HG02642 (cell line): Measurements from ENCODE around the gene CAV1.
A peak's percentile ranks its signal among the peaks of the same experiment; 100 is the strongest.

Experiments
- ATAC-seq: cut with Tn5 transposase; IDR thresholded peaks from one replicate; pipeline ENCODE4 v1.9.1; 2021; ENCODE audit warnings: mild to moderate bottlenecking; ENCODE audit not compliant: unreplicated experiment, poor library complexity

CAV1 gene

DNA sequence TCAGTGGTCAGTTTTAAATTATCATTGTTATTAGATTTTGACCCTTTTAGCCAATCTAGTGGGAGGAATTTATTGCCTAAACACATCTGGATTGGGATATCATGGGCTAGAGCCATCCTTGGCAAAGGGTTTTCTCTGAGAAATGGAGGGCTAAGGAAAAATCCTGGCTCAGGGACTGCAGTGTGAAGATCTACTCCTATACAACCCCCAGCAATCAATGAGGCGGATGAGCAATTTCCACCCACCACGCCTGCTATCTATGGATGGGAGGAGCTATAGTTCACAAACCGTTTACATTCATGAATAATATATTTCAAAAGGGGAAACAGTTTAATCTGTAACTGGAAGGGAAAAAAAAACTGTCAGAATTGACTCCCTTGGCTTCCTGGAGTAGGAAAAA is 2.7 kb downstream of the CAV1 start:
- ATAC-seq = no peak

DNA sequence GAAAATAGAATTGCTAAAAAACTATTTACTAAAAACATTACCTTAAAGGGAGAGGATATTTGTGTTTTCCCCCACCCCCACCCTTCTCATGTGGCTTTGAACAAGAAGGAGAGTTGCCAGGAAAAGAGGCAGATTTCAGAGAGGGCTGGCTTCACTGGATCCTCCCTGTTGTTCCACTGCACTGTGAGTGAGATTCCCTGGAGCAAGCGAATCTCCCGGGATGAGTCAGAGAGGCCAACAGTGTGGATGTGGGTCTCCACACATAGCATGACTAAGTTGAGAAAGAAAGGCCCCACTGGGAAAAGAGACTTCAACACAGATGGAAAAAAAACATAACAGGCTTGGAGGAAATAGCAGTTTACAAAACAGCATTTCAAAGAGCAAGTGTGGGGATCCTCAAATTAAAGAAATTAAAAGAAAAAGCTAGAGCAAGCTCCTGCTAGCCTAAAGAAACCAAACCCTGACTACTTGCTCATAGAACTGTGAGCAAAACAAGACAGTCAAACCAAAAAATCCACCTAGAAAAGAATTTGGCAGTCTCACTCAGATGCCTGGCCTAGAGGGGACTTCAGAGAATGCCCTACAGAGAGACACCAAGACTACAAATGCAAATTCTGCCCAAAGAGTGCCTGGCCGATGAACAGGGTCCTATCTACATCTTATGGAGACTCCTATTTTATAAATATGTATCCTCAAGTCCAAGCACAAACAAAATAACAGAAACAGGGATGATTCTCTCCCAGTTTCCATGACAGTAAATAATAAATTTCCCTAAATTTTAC is 3.4 kb downstream of the CAV1 start:
- no peak for ATAC-seq

DNA sequence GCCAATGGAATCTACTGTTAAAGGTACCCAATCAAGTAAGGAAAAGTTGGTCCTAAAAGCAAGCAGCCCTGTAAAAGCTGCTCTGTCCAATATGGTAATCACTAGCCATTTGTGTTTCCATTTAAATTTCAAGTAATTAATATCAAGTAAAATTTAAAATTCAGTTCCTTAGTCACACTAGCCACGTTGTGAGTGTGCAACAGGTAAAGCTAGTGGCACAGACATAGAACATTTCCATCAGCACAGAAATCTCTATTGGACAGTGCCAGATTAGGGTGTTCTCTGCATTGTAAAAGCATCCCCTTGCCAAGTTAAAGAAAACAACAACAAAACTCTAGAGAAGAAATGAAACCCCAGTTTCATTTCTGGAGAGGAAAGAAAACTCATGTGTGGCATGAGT is 4.4 kb downstream of the CAV1 start:
- ATAC-seq = no peak

DNA sequence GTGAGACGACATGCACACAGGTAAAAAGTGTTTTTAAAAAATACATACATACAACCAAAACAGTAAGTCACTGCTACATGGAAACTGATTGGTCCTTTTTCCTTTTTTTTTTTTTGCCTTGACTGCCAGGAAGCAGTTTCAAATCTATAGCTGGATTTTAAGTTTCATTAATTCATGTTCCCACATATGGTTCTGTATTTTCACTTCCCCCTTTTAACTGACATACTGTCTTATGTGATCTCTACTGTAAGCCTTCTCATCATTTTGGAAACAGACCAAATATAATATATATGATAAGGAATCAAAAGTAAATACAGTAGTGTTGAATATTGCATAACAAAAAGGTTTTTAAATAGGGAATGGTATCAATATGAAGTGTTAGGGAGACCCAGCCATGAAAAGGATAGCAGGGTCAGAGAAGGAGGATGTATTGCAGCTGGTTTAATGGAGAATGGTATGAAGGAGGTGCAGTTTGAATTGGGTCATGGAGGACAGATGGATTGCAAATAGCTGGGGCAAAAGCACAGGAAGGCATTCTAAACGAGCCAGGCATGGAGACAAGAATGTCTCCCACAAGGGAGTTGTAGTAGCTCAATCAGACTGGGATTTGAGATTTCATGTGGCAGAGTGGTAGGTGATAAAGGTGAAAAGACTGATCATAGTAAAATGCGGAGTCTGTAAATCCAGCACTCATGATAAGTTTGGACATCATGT is 5.4 kb downstream of the CAV1 start:
- ATAC-seq = no peak

DNA sequence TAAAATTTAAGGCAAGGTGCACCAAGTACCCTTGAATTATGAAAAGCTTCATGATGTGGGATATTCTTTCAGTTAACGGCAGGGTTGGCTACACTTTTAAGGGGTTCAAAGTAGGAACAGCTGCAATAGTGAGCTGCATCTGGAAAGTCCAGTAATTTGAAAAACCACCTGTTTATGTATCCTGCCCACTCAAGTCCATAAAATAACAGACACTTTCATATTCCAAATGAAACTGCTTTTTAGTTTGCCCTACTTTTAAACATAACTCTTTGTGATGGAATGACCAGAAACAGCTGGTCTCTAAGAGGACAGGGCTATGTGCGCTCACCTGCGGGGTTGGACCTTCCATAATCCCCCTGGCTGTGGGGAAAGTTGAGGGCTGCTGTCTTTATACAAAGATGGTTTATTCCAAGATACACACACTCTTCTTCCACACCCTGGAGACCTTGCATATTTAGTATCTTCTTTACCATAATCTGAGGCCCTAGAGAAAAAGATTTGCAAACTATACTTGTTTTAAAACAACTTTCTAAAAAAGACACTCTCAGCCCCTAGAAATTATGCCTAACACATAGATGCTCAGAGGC is 7.4 kb downstream of the CAV1 start:
- ATAC-seq = no peak

DNA sequence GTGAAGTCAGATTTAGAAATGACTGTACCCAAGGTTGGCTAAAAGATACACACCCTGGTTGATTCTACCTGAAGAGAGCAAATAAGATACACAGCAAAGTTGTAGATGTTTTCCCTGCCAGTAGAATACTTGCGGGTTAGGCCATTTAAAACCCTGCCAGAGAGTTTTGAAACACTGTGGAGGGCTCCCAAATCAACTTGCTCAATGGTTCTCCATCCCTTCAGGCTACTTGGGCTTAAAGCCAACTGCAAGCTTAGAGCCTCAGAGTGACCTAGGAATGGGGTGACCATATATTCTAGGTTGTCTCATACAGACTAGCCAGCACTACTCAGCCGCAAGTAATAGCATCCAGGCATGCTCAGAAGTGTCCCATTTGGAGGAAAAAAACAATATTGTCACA is 10.0 kb downstream of the CAV1 start:
- ATAC-seq = no peak

DNA sequence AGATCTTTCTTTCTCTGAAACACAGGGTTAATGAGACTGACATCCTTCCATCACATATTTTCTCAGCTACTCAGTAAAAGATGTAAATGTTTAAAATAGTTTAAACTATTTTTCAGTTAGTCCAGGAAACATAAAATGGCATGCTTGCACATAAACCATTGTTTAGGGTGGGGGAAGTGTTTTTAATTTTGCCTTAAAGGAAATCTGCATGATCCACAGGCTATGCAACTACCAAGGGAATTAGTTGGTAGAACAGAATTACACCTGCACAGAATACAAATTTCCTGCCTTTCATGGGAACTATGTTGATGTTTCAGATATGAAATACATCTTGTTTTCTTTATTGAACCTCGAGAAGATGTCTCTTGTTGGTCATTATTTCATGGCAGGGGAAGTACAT is 10.6 kb downstream of the CAV1 start:
- ATAC-seq = no peak

DNA sequence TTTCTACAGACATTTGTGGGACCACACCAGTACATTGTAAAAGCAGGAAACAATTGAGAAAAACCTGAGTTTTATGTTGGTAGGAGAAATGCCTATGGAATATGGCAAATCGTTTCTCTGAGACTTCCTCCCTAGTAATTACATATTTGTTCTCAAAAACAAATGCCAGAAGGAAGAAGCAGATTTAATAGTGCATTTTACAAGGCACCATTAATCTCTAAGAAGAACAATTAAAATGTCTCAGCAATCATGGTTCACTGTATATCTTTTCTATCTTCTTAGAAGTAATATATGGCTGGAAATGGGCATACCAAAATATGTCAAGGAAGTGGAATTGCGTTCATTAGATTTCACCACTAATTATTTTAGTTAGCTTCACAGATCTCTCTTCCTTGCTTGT is 13.3 kb downstream of the CAV1 start:
- ATAC-seq = no peak

DNA sequence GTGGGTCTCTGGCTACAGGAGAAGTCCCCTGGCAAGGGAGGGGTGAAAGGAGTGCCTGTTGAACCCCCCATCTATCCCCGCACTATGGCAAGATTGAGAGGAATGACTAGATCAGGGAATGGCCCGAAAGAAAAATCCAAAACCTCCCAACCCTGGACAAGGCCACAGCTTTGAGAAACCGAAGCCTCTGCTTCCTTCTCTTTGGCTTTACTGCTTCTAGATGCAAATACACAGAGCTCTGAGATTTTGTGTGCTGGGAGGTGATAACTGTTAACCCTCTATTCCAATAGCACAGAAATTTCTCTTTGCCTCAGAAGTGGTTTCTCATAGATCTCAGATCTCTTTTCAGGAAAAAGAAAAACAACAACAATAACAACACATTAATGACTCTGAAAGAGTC is 15.0 kb downstream of the CAV1 start:
- ATAC-seq = no peak

DNA sequence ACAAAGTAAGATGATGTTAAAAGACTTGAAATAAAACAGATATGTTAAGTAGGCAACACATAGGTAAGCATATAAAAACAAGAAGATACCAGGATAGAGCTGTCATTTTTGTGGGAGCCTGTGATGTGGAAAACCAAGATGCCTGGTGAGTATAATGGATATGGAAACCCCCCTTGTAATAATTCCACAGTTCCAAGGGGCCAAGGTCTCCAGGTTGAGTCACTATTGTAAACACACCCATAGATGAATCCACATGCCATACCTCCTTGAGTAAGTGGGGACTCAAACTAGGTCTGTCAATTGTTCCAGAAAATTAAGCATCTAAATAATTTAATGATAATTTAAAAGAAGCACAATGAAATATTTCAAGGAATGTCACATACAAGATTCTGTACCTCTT is 15.9 kb downstream of the CAV1 start:
- ATAC-seq = no peak

DNA sequence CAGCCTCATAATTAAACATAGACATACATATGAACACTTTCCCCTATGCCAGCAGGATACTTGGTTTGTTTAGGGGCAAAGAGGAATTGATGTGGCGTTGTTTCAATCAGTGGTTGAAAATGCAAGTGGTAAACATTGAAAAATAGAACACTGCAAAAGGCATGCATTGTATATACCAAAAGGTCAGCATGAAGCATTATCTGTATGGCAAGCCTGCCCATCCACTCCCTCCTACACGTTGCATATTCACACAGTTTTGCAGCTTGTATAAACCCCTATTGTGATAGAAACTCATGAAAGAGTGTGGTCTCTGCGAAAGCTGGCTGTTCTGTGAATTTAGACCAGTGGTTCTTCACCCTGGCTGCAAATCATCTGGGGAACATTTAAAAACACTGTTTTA is 17.1 kb downstream of the CAV1 start:
- ATAC-seq = no peak

DNA sequence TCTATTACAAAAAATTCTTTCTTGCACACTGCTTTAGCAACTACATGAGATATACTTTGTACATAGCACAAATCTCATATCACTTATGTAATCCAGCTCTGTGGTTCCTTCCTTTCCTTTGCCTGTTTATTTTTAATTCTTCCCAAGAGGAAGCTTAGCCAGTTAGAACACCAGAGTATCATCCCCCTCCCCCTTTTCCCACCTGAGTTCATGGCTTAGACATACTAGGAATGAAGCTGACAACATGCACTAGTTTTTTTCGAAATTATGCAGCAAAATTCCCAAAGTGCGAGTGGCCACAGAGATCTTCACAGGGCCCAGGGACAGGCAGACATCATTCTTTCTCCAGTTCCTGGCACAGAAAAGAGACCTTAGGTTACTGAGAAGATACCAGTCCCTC is 17.8 kb downstream of the CAV1 start:
- no peak for ATAC-seq

DNA sequence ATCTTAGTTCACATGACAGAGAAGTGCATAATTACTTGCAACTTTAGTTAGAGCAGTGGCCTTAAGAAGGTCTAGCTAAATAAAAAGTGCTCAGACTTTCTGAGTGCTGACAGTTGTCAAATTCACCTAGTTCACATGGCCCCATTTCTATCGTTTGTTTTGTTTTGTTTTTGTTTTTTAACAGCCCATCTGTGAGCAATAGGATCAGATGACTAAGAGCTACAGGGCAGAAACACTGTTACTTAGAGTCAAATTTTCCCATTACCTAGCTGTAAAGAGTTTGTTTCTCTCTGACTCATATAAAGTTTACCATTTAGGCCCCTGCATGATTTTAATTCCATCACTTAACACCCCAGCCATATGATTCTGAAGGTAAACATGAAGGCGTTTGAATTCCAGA is 18.8 kb downstream of the CAV1 start:
- no peak for ATAC-seq

DNA sequence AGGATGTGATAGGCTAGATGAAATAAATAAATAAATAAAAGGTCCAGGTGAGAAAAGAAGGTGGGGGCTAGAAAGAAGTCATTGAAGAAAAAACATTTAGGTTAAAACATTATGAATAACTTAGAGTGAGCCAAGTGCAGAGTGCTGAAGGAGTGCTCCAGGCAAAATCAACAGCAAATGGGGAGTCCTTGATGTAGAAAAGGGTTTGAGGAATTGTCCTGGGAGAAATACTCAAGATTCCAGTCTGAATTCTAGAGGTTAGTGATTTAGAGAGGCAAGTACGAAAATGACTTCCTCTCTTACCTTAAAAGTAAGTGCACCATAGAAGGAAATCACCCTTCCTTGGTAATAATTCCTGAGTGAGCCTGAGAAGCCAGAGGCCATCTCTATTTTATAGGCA is 19.7 kb downstream of the CAV1 start:
- ATAC-seq = no peak

DNA sequence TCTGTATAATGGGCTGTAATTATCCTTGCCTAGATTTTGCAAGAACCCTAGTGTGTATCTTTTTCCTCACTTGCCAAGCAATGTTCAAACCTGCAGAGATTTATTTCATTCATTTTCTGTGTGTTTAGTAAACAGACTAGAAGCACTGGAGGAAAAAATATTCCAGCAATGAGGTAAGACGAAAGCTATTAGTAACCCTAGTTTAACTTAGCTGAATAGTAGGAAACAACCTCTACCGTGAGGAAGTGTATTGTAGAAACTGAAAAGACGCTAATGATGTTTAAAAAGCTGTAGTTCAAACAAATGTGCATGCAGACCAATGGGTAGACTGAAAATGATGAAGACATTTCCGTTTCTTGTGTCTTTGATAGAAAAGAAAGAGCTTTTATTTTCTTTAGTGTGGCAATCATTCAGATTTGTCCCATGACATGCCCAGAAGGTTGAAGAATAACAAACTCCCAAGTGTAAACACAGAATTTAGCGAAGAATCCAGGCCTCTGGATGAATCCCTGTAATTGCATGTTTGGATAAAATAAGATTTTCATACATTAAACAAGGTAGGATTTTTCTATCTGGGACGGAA is 20.7 kb downstream of the CAV1 start:
- no peak for ATAC-seq

DNA sequence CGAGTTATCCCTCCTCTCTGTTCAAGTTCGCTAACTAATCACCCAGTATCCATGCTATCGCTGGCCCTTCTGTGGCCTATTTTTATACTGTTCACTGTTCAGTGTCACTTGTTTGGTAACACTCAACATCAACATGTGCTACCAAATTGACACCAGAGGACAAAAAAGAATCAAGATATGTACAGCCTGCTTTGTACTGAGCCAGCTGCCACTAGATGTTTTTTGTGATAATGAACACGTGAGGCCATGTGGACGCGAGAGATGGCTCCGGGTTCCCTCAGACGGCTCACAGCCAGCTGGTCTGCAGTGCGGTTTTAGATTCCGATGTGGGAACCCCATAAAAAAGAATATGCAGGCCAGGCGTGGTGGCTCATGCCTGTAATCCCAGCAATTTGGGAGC is 21.2 kb downstream of the CAV1 start:
- no peak for ATAC-seq

DNA sequence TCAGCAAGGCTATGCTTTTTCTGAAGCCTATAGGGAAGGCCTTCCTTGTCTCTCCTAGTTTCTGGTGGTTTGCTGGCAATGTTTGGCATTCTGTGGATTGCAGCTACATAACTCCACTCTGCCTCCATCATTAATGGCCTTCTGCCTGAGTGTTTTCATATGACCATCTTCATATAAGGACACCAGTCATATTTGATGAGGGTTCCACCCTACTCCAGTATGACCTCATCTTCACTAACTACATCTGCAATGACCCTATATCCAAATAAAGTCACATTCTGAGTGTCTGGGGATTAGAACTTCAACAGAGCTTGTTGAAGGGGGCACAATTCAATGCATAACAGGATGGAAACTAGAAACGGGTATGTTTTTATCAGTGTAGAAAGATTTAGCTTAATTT is 22.1 kb downstream of the CAV1 start:
- no peak for ATAC-seq

DNA sequence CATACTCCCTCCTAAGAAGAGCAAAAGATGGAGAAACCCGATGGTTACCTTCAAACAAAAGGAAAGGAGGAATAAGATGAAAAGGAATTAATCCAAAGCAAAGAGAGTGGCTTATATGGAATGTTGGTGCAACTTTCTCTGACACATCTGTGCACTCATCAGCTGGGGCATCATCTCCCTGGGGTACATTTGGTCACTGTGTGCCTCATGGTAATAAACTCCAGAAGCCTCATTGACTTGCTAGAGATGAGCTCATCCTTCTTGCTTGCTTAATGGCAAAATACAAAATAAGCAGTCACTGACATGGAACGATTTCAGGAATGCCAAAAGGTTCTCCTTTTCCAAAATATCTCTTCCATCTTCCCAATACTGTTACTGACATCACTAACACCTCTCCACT is 22.5 kb downstream of the CAV1 start:
- ATAC-seq = no peak

DNA sequence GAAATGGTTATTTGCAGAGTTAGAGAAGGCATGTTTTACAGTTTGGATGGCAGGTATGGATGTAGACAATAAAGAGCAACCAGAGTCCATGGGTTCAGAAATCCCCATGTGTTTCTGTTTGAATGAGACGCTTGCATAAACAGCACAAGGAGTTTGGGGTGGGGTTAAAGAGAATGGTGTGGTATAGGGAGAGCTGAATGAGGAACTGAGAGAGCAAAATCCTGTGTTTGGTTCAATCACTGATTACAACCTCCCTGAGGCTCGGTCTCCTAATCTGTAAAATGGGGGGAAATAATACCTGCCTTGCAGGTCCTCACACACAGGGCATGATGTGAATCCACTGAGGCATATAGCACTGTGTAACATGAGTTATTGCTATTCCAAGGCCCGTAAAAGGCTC is 23.7 kb downstream of the CAV1 start:
- peak; percentile 89 for ATAC-seq

DNA sequence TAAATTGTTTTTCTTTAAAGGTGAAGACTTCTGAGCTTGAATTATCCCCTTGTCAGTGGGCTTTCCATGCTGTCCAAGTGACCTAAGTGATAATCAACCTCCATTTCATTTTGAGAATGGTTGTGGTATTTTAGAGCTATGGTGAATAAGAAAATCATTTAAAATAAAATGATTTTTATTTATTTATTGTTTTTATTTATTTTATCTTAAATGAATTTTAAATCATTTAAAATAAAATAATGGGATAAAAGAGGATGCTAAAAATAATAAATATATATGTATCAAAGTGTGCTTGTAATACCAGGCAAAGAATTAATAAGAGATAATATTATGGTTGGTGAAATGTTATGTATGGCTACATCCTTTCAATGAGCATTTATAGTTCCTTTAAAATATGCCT is 24.5 kb downstream of the CAV1 start:
- no peak for ATAC-seq

DNA sequence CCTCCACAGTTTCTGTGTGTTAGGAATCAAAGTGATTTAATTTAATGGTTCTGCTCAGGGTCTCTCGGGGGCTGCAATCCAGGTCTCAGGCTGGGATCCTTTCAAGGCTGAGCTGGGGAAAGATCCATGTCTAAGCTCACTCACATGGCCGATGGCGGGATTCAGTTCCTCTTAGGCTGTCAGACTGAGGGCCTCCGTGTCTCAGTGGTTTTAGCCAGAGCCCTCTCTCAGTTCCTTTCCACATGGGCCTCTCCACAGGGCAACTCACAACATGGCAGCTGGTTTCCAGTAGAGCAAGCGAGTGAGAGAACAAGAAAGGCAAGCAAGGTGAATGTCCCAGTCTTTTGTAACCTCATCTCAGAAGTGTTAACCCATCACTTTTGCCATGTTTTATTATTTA is 26.9 kb downstream of the CAV1 start:
- ATAC-seq = no peak
